HG03442 (cell line): ENCODE data around the gene SMIM1.
"Not testable (repeated sequence)": the region's sequence is repeated elsewhere in the genome, so short reads cannot be mapped to it uniquely, and the experiment has no call there.

Source experiments
- ATAC-seq: cut with Tn5 transposase; IDR thresholded peaks from one replicate; pipeline ENCODE4 v1.9.1; 2021; ENCODE audit warnings: mild to moderate bottlenecking, moderate library complexity; ENCODE audit not compliant: unreplicated experiment

Gene SMIM1

GRCh38 chr1:3736131-3736561, 36.4 kb upstream of the SMIM1 start:
- no peak for ATAC-seq

GRCh38 chr1:3736708-3737107, 35.8 kb upstream of the SMIM1 start:
- no peak for ATAC-seq

DNA sequence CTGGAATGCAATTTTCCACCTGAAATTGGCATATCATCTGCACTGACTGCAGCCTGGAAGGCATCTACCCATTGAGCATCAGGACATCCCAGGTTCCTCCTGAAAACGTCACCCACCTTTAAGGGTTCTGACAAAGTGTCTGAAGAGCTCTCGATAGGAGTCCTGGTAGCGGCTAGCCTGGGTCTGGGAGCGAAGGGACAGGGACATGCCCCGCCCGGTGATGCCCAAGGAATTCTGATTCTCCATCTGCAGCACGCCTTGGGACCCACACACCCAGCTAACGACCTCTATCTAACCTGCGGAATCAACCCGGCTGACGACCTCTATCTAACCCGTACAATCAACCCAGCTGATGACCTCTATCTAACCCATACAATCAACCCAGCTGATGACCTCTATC, 33.6 kb upstream of the SMIM1 start:
- ATAC-seq, result no peak

- no peak for ATAC-seq
Measured at GRCh38 chr1:3740042-3740441, 32.5 kb upstream of the SMIM1 start.

- no peak for ATAC-seq
Measured at GRCh38 chr1:3740752-3741151, 31.8 kb upstream of the SMIM1 start.

DNA sequence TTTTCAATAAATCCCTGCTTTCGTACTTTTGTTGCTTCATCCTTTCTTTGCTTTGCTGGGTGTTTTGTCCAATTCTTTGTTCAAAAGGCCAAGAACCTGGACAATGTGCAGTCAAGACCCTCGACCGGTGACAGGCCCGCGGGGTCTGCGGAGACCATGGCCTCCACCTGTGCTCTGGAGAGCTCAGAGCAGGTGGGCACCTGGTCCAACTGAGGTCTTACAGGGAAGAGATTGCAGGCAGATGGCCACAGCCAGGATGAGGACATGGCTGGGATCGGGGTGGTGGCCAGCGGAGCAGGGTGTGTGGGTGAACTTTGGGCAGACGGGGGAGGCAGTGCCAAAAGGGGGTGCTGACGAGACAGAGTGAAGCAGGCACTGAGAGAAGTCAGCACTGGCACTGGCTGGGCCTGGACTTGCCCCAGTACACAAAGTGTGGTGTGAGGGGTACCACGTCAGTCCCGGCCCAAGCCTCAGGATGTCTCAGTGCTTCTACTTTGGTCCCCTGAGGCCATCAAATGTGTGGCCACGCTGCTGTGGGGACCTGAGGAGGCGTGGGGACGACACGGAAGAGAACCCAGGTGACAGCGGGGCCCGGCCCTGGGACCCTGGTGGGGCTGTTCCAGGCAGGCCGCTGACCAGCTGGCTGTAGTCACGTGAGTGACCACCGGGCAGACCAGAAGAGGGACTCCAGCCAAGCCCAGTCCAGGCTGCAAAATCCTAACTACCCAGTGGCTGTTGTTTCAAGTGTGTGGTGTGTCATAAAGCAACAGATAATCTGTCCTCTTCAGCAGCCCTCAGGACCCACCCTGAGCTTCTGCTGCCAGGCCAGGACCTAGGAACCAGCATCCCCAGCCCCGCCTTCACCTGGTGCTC, 30.7 kb upstream of the SMIM1 start:
- no peak for ATAC-seq

DNA sequence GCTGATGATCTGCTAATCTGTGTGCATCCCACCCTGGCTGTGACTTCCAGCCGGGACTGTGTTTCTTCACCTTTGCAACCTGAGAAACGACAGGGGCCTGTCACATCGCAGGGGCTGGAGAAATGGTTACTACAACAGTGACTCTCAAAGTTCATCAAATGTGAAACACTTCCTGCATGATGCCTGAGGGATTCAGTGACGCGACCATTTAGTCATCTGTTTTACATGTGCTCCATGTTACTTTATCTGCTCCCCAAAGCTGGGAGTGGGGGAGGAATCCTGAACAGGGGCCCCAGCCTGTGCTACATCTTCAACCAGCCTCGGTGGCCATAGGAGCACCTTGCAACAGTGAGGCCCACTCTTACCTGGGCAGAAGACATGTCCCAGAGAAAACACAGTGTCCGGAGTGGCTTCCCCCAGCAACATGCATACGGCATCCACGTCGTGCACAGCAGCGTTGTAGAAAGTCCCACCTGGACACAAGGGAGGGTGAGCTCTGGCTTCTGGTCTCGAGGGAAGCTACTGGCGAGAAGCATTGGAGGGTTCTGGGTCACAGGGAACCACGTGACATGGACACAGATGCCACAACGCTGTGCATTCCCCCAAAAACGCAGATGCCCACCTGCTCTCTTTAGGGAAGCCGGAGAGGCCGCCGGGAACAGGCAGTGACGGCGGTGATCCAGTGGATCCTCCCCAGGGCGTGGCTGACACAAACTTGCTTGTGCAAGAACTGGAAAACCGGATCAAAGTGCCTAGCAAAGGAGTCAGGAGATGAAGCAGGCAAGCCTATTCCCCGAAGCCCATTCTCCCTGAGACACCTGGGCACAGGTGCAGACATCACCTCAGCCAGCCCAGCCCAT, 29.9 kb upstream of the SMIM1 start:
- ATAC-seq, result no peak

GRCh38 chr1:3743421-3743820, 29.1 kb upstream of the SMIM1 start:
- ATAC-seq, result no peak

DNA sequence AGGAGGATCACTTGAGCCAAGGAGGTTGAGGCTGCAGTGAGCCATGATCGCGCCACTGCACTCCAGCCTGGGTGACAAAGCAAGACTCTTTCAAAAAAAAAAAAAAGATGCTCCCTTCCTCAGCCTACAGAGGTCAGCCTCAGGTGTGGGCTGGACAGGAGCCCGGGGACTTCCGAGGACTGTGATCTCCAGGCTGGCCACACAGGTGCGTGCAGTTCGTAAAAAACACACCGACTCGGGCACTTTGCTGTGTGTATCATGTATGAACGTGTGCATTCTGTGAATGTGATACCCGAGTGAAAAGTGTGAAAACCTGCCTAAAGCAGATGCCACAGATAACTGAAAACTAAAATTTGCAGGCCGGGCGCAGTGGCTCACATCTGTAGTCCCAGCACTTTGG, 28.7 kb upstream of the SMIM1 start:
- no peak for ATAC-seq

DNA sequence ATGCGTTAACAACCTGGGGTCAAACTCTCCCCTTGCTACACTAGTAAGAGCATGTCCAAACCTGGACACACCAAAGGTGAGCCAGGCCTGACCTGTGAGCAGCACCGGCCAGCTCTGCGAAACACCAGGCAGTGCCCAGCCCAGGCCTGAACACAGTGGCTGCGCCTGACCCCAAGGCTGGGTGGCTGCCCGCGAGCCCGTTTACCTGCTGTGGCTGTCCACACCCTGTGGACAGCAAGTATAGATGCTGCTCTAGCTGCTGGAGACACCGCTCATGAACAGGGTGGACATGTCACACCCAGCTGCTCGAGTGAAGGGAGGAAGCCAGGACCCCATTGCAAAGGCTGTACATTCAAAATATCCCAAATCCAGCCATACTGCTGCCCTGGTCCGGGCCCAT, 27.9 kb upstream of the SMIM1 start:
- no peak for ATAC-seq

- no peak for ATAC-seq
Measured at GRCh38 chr1:3745071-3745470, 27.5 kb upstream of the SMIM1 start.

GRCh38 chr1:3745590-3746381, 26.8 kb upstream of the SMIM1 start:
- ATAC-seq, result no peak

GRCh38 chr1:3746389-3746829, 26.1 kb upstream of the SMIM1 start:
- ATAC-seq, result no peak

GRCh38 chr1:3746830-3747521, 25.6 kb upstream of the SMIM1 start:
- no peak for ATAC-seq

DNA sequence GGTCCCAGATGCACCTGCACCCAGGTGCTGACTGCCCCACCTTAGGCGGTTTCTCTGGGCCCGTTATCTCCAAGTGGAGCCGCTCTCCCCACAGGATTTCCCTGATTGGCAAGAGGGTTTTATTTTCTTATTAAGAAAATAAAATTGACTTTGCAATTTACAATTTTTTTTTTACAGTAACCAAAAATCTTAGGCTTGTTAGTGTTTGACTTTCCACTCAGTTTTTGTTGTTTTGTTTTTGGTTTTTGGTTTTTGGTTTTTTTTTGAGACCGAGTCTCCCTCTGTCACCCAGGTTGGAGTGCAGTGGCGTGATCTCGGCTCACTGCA, 25.1 kb upstream of the SMIM1 start:
- no peak for ATAC-seq

DNA sequence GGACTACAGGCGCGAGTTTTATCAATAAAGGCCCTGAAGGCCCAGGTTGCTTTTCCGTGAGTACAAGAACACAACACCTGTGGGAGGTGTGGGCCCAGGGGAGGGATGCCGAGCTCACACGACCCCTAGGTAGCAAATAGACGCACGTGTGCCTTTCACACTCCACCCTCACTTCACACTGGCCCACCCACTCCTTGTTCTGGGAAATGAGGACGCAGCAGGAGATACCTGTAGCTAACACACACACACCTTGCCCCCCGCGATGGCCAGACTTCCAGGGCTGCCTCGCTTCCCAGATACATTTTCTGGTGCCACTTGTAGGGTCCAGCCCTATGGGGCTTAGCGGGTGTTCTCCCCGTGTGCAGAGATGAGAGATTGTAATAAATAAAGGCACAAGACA, 24.6 kb upstream of the SMIM1 start:
- no peak for ATAC-seq

DNA sequence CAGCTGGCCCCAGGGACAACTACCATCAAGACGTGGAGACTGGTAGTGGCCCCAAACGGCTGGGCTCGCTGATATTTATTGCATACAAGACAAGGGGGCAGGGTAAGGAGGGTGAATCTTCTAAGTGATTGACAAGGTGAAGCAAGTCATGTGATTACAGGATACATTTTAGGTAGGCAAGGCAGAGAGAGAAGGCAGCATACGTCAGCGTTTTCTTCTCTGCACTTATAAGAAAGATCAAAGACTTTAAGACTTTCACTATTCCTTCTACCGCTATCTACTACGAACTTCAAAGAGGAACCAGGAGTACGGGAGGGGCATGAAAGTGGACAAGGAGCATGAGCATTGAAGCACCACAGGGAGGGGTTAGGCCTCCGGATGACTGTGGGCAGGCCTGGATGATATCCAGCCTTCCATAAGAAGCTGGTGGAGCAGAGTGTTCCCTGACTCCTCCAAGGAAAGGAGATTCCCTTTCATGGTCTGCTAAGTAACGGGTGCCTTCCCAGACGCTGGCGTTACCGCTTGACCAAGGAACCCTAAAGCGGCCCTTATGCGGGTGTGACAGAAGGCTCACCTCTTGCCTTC, 24.1 kb upstream of the SMIM1 start:
- not testable (repeated sequence) for ATAC-seq

GRCh38 chr1:3749512-3749911, 23.0 kb upstream of the SMIM1 start:
- no peak for ATAC-seq

- no peak for ATAC-seq
Measured at GRCh38 chr1:3750741-3751140, 21.8 kb upstream of the SMIM1 start.

GRCh38 chr1:3752400-3752945, 20.1 kb upstream of the SMIM1 start, which contains the start of gene CCDC27:
TSS of gene CCDC27 (plus strand) at chr1:3752450. CDS start at chr1:3752482, 32 bp downstream.
- no peak for ATAC-seq
